HCT116 (cell line): ENCODE data around the gene OR2L8. TPM values are rescaled to one million over a fixed set of nuclear protein-coding genes. Genes with fewer than 3 reads are reported as not detected.

ENCODE experiments used
- ATAC-seq: fragments of 200-7000 bp; cut with Tn5 transposase; 2 replicates; pipeline ENCODE4 v1.9.1; 2020; ENCODE audit warnings: mild to moderate bottlenecking, moderate library complexity
- BruUV-seq: library from RNA; stranded (reverse); fragments of 400-500 nt; replicated peaks from 2 replicates; lab custom pipeline; 2021; lab: Mats Ljungman, UMichigan
- CTCF ChIA-PET: fragments of 300-600 bp; sonication (Branson Sonifier 250); formaldehyde crosslinking; loops from one replicate; lab custom pipeline; 2021; ENCODE audit warnings: antibody characterized with exemption; lab: Charles Lee
- POLR2A ChIA-PET: fragments of 300-600, 350-600 bp; sonication (Branson Sonifier 250); formaldehyde crosslinking; loops from one replicate; lab custom pipeline; 2021; ENCODE audit warnings: antibody characterized with exemption; lab: Charles Lee
- RAD21 ChIA-PET, 2 experiments: fragments of 300-600 bp; sonication (Branson Sonifier 250); formaldehyde crosslinking; loops; one replicate each; lab custom pipeline; 2023; ENCODE audit warnings: low total read pairs in 2 of 2; ENCODE audit not compliant: uncharacterized antibody in 2 of 2, unreplicated experiment in 2 of 2, low non-redundant PET in 1 of 2; lab: Charles Lee
- DNase-seq: peaks from one replicate; pipeline ENCODE4 v3.0.0-alpha.2; 2010; ENCODE audit warnings: low read depth, low spot score
- H2AFZ ChIP-seq: fragments of 200-600 bp; shearing (Covaris generic), sonication (generic); 2 replicates; pipeline ENCODE4 v1.6.1; 2017; ENCODE audit warnings: low read depth, mixed run types, mixed read lengths, antibody characterized with exemption, low read length; ENCODE audit not compliant: poor library complexity, severe bottlenecking
- H3K27ac ChIP-seq: 2 replicates; pipeline ENCODE4 v1.5.1; 2012; ENCODE audit warnings: low read depth, low read length
- H3K27me3 ChIP-seq: fragments of 200-600 bp; sonication (generic); 2 replicates; pipeline ENCODE4 v1.6.1; 2016; ENCODE audit warnings: mixed run types, low read length, mixed read lengths; ENCODE audit not compliant: insufficient read depth
- H3K36me3 ChIP-seq, 2 experiments: fragments of 200-500 bp in 1 of 2; fragments of 200-600 bp in 1 of 2; sonication (Bioruptor generic) in 1 of 2; sonication (generic) in 1 of 2; 2 replicates each; pipeline versions ENCODE4 v1.5.1 to v1.6.1; 2014 to 2016; ENCODE audit warnings: low read length in 2 of 2, inconsistent platforms in 1 of 2, mixed read lengths in 1 of 2, mixed run types in 1 of 2; ENCODE audit not compliant: insufficient read depth in 2 of 2, control insufficient read depth in 1 of 2
- H3K4me1 ChIP-seq, 2 experiments: fragments of 200-600 bp in 1 of 2; sonication (generic) in 1 of 2; 2 replicates each; pipeline versions ENCODE4 v1.5.1 to v1.6.1; 2012 to 2017; ENCODE audit warnings: low read length in 2 of 2, inconsistent platforms in 1 of 2, mild to moderate bottlenecking in 1 of 2, mixed read lengths in 1 of 2, mixed run types in 1 of 2, moderate library complexity in 1 of 2; ENCODE audit not compliant: insufficient read depth in 2 of 2, control insufficient read depth in 1 of 2
- H3K4me2 ChIP-seq: fragments of 200-600 bp; sonication (generic); 2 replicates; pipeline ENCODE4 v1.6.1; 2017; ENCODE audit warnings: mixed run types, low read length, mixed read lengths
- H3K4me3 ChIP-seq, 2 experiments: fragments of 200-600 bp in 1 of 2; sonication (generic) in 1 of 2; replicated peaks in 1 of 2; 2 replicates each; pipeline ENCODE4 v1.5.1; 2011 to 2016; ENCODE audit warnings: low read length in 2 of 2, control low read depth in 1 of 2, low read depth in 1 of 2, mild to moderate bottlenecking in 1 of 2, mixed read lengths in 1 of 2, mixed run types in 1 of 2
- H3K79me2 ChIP-seq: fragments of 200-600 bp; sonication (generic); 2 replicates; pipeline ENCODE4 v1.6.1; 2017; ENCODE audit warnings: mild to moderate bottlenecking, mixed run types, low read length, moderate library complexity, mixed read lengths; ENCODE audit not compliant: insufficient read depth
- H3K9ac ChIP-seq: fragments of 200-600 bp; sonication (generic); 2 replicates; pipeline ENCODE4 v1.6.1; 2016; ENCODE audit warnings: low read length, mixed read lengths
- H3K9me2 ChIP-seq: fragments of 200-600 bp; sonication (generic), shearing (Covaris generic); 2 replicates; pipeline ENCODE4 v1.6.1; 2017; ENCODE audit warnings: mixed run types, mild to moderate bottlenecking, moderate library complexity; ENCODE audit not compliant: insufficient read depth
- H3K9me3 ChIP-seq, 2 experiments: fragments of 200-500 bp in 1 of 2; fragments of 200-600 bp in 1 of 2; sonication (Bioruptor generic) in 1 of 2; sonication (generic) in 1 of 2; 2 replicates each; pipeline ENCODE4 v1.6.1; 2014 to 2017; ENCODE audit warnings: low read length in 2 of 2, mixed read lengths in 2 of 2, inconsistent platforms in 1 of 2, low read depth in 1 of 2, mild to moderate bottlenecking in 1 of 2, mixed run types in 1 of 2, moderate library complexity in 1 of 2; ENCODE audit not compliant: control insufficient read depth in 1 of 2, insufficient read depth in 1 of 2
- H4K20me1 ChIP-seq: fragments of 200-600 bp; sonication (generic), shearing (Covaris generic); 2 replicates; pipeline ENCODE4 v1.6.1; 2017; ENCODE audit warnings: mixed run types, mild to moderate bottlenecking, moderate library complexity; ENCODE audit not compliant: insufficient read depth
- CEBPB ChIP-seq: IDR thresholded peaks from 2 replicates; pipeline ENCODE4 v1.6.1; 2012; ENCODE audit warnings: low read depth
- EZH2phosphoT487 ChIP-seq: fragments of 200-600 bp; IDR thresholded peaks from 2 replicates; pipeline ENCODE4 v1.6.1; 2018; ENCODE audit warnings: antibody characterized with exemption, borderline replicate concordance
- POLR2A ChIP-seq: IDR thresholded peaks from 2 replicates; pipeline ENCODE4 v1.7.0; 2011; ENCODE audit warnings: borderline replicate concordance; ENCODE audit not compliant: insufficient read depth, insufficient read length; ENCODE audit errors: extremely low read depth
- POLR2AphosphoS5 ChIP-seq: IDR thresholded peaks from 2 replicates; pipeline ENCODE4 v1.6.1; 2011; ENCODE audit warnings: mild to moderate bottlenecking, low read depth, low read length, moderate library complexity
- SIN3A ChIP-seq: IDR thresholded peaks from 2 replicates; pipeline ENCODE4 v1.6.1; 2012; ENCODE audit warnings: low read depth
- SRF ChIP-seq: IDR thresholded peaks from 2 replicates; pipeline ENCODE4 v1.6.1; 2012; ENCODE audit warnings: low read depth
- TCF7L2 ChIP-seq: IDR thresholded peaks from 2 replicates; pipeline ENCODE4 v1.7.0; 2011; ENCODE audit warnings: borderline replicate concordance, inconsistent platforms; ENCODE audit not compliant: insufficient read depth, insufficient read length; ENCODE audit errors: extremely low read depth
- YY1 ChIP-seq: IDR thresholded peaks from 2 replicates; pipeline ENCODE4 v1.6.1; 2011; ENCODE audit warnings: low read length, low read depth, moderate library complexity, mild to moderate bottlenecking; ENCODE audit not compliant: insufficient replicate concordance; ENCODE audit errors: extremely low read depth
- ZFX ChIP-seq: fragments of 450-650 bp; IDR thresholded peaks from 2 replicates; pipeline ENCODE4 v1.6.1; 2017
- ZNF274 ChIP-seq: fragments of 200-500 bp; sonication (Bioruptor generic); IDR thresholded peaks from 2 replicates; pipeline ENCODE4 v1.6.1; 2014; ENCODE audit warnings: mild to moderate bottlenecking, low read depth, low read length, inconsistent platforms
- intact Hi-C: fragments of 100-400 bp; cut with micrococcal nuclease; formaldehyde crosslinking; loops from 2 replicates; pipeline ENCODE4 v1.10.0; 2022
- total RNA-seq: library from RNA; stranded (reverse); gene quantifications from one replicate; pipeline ENCODE4 v1.2.1, GENCODE V29; 2021; ENCODE audit not compliant: unreplicated experiment
- TF ChIP-seq, protein P1 (sequence below): IDR thresholded peaks from 2 replicates; pipeline ENCODE4 v1.6.1; 2012
- TF ChIP-seq, protein P2 (sequence below): IDR thresholded peaks from 2 replicates; pipeline ENCODE4 v1.6.1; 2012

The OR2L8 gene
- total RNA-seq, 1 experiment from 2014 or later: not detected

DNA sequence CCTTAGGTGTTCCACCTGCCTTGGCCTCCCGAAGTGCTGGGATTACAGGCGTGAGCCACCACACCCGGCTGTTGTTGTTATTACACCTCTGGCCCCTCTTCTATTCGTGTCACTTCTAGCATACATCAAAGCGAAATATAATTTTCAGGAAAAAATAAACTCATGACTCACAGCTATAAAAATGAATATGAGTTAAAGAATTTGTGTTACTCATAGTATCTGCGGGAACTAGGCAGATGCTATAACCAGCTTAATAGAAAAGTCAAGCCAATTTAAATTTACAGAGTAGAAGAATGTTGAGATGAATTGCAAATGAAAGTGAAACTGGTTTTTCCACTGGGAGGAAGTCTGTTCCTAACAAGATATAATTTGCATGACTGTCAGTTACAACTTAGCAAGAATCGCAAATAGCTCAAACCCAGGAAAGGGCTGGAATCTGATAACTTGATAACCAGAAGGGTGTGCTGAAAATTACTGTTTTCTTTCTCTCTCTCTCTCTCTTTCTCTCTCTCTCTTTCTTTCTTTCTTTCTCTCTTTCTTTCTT, 42.1 kb upstream of the OR2L8 start:
- RAD21 ChIA-PET: no interaction called here
- Histone ChIP-seq H3K27me3 (no peaks in the 10 kb centered on the region), H3K9me3 (peaks cover 4 to 8% of the 10 kb centered on the region in 2 experiments; a peak in 2 of 4 replicates), H4K20me1 (no peaks in the 10 kb centered on the region), H3K4me1 (no peaks in the 10 kb centered on the region), H3K4me3 (no peak overlapping the region), H3K4me2 (no peak overlapping the region), H3K36me3 (no peaks in the 10 kb centered on the region), H3K79me2 (no peaks in the 10 kb centered on the region), H3K9ac (no peak overlapping the region), H3K27ac (no peak overlapping the region), H2AFZ (no peak overlapping the region), H3K9me2 (no peaks in the 10 kb centered on the region)
- TF ChIP-seq POLR2A: no peak
- TF ChIP-seq, protein P1, sequence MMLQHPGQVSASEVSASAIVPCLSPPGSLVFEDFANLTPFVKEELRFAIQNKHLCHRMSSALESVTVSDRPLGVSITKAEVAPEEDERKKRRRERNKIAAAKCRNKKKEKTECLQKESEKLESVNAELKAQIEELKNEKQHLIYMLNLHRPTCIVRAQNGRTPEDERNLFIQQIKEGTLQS: no peak
- no peak for TF ChIP-seq SIN3A
- TF ChIP-seq, protein P2, sequence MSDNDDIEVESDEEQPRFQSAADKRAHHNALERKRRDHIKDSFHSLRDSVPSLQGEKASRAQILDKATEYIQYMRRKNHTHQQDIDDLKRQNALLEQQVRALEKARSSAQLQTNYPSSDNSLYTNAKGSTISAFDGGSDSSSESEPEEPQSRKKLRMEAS: no peak
- no peak for TF ChIP-seq CEBPB
- no peak for TF ChIP-seq TCF7L2
- no peak for TF ChIP-seq YY1
- TF ChIP-seq POLR2AphosphoS5: no peak
- TF ChIP-seq SRF: no peak
- TF ChIP-seq EZH2phosphoT487: no peak
- TF ChIP-seq ZNF274: no peak
- no peak for TF ChIP-seq ZFX
- CTCF ChIA-PET: no interaction called here
- POLR2A ChIA-PET: no interaction called here
- intact Hi-C loops: no loop called here
- DNase-seq (no peak), ATAC-seq (peak; percentile 38; the same call in 1 of the 2 replicates)
- BruUV-seq: no TSS peak
